ENCODE measurements around the gene ZNF682.

ZNF682 gene

DNA sequence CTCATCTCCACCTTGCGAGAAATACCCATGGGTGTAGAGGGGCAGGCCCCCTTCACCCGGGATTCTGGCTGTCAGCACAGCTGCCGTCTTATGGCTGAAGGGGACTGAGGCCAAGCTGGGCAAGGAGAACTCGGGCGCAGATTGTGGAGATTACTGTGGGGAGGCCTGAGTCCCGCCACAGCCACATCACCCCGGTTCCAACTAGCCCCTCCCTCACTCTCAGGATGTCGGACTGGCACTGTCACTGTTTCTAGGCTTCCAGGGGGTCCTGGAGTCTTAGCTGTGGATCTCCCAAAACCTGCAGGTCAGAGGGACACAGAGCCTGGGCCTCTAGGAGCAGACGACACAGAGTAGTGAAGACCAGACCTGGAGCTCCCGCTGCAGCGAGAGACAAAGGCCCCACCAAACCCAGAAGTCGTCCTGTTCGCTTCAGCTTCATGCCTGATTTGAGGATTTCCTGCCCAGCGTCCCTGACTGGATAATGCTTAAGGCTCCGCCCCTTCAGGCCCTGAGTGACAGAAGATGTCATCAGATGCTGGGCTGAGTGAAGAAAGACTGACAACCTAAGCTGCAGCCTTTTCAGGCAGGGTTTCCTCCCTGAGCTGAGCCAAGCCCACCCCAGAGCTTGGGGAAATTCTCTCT is 82.8 kb downstream of the ZNF682 start:
- H3K9me3 Mint-ChIP-seq: peaks cover 22% of the 10 kb centered on the region
- CTCF ChIA-PET: no interaction called here
- H3K27ac Mint-ChIP-seq: no peak overlapping the region
- H3K27me3 Mint-ChIP-seq: no peaks in the 10 kb centered on the region
- no peaks in the 10 kb centered on the region for H3K36me3 Mint-ChIP-seq
- DNase-seq: no peak
- no peak overlapping the region for H3K4me3 Mint-ChIP-seq
- peaks cover 3% of the 10 kb centered on the region for H3K4me1 Mint-ChIP-seq

- CTCF ChIA-PET: interaction anchor here (0.7 kb wide), 1 partner anchor 112 kb away, joined by 3 read pairs; no protein-coding TSS in a partner anchor
- Mint-ChIP-seq H3K4me1 (peaks cover 3% of the 10 kb centered on the region), H3K36me3 (no peaks in the 10 kb centered on the region), H3K9me3 (peaks cover 22% of the 10 kb centered on the region), H3K27ac (no peak overlapping the region), H3K27me3 (no peaks in the 10 kb centered on the region), H3K4me3 (no peak overlapping the region)
- DNase-seq: no peak
These were observed 84.1 kb downstream of the ZNF682 start for GRCh38 chr19:19955208-19955607.

Data from activated naive CD4-positive, alpha-beta T cell treated with anti-CD3 and anti-CD28 coated beads, Interleukin-2, amount 10 ng/mL, durations not matched to agents 7 days and 5 days (primary cell).